MCF 10A (cell line): Measurements from ENCODE around the gene TRPM6. TPM values are rescaled to one million over a fixed set of nuclear protein-coding genes. Genes with fewer than 3 reads are reported as not detected.

Experiments used
- BruUV-seq: library from RNA; stranded (reverse); fragments of 400-500 nt; replicated peaks from 2 replicates; lab custom pipeline; 2021; lab: Mats Ljungman, UMichigan
- CTCF ChIA-PET: fragments of 300-600 bp; sonication (Branson Sonifier 250); formaldehyde crosslinking; extraction: SDS; loops from one replicate; lab custom pipeline; 2021; ENCODE audit warnings: antibody characterized with exemption, inconsistent platforms; lab: Yijun Ruan, JAX
- POLR2A ChIA-PET: fragments of 300-600, 350-650 bp; sonication (Branson Sonifier 250); formaldehyde crosslinking; extraction: SDS; loops from one replicate; lab custom pipeline; 2020; ENCODE audit warnings: antibody characterized with exemption, inconsistent platforms; lab: Yijun Ruan, JAX
- DNase-seq: peaks from one replicate; pipeline ENCODE4 v3.0.0-alpha.2; 2018; ENCODE audit not compliant: unreplicated experiment
- H3K27ac Mint-ChIP-seq: one replicate; pipeline ENCODE4 v1.8.0; 2022; ENCODE audit warnings: mild to moderate bottlenecking, low read depth, mixed read lengths; ENCODE audit not compliant: unreplicated experiment
- H3K27me3 Mint-ChIP-seq: one replicate; pipeline ENCODE4 v1.8.0; 2022; ENCODE audit warnings: mixed read lengths; ENCODE audit not compliant: insufficient read depth, unreplicated experiment
- H3K36me3 Mint-ChIP-seq: one replicate; pipeline ENCODE4 v1.8.0; 2022; ENCODE audit warnings: mild to moderate bottlenecking, moderate library complexity, mixed read lengths; ENCODE audit not compliant: insufficient read depth, unreplicated experiment
- H3K4me1 Mint-ChIP-seq: one replicate; pipeline ENCODE4 v1.8.0; 2022; ENCODE audit warnings: mixed read lengths; ENCODE audit not compliant: insufficient read depth, unreplicated experiment
- H3K4me3 Mint-ChIP-seq: one replicate; pipeline ENCODE4 v1.8.0; 2022; ENCODE audit warnings: mild to moderate bottlenecking, moderate library complexity, mixed read lengths; ENCODE audit not compliant: unreplicated experiment
- H3K9me3 Mint-ChIP-seq: one replicate; pipeline ENCODE4 v1.8.0; 2022; ENCODE audit warnings: mixed read lengths; ENCODE audit not compliant: unreplicated experiment
- CTCF ChIP-seq: fragments of 200-600 bp; IDR thresholded peaks from one replicate; pipeline ENCODE4 v1.8.0; 2022; ENCODE audit warnings: antibody characterized with exemption, mild to moderate bottlenecking; ENCODE audit not compliant: unreplicated experiment
- intact Hi-C: fragments of 100-400 bp; cut with micrococcal nuclease; formaldehyde crosslinking; loops from 2 replicates; pipeline ENCODE4 v1.14.1; 2022
- total RNA-seq: library from RNA; stranded (reverse); gene quantifications from 2 replicates; pipeline ENCODE4 v1.2.3, GENCODE V29; 2022

Gene TRPM6
- total RNA-seq, 1 experiment from 2014 or later = not detected

DNA sequence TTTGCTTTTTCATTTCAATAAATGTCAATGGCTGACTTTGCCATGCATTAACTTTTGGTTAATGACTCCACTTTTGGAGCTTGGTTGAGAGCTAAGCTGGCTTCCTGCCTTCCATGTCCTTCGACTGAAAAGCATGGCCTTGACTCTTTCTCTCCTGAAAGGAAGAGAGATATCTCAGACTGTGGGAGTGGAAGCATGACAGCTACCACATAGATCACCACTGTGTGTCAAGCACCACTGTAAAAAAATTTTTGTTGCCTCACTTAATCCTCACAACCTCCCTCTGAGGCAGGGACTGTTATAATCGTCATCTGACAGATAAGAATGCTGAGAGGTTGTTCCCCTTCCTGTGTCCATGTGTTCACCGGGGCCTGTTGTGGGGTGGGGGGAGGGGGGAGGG is 205.8 kb downstream of the TRPM6 start:
- TF ChIP-seq CTCF = no peak
- BruUV-seq = no TSS peak
- intact Hi-C loops = no loop called here
- Mint-ChIP-seq H3K4me1 (no peaks in the 10 kb centered on the region), H3K27me3 (peaks cover 39% of the 10 kb centered on the region), H3K9me3 (no peaks in the 10 kb centered on the region), H3K36me3 (no peaks in the 10 kb centered on the region), H3K27ac (no peak overlapping the region), H3K4me3 (no peak overlapping the region)
- ChIA-PET POLR2A (no interaction called here), CTCF (no interaction called here)
- DNase-seq = no peak

DNA sequence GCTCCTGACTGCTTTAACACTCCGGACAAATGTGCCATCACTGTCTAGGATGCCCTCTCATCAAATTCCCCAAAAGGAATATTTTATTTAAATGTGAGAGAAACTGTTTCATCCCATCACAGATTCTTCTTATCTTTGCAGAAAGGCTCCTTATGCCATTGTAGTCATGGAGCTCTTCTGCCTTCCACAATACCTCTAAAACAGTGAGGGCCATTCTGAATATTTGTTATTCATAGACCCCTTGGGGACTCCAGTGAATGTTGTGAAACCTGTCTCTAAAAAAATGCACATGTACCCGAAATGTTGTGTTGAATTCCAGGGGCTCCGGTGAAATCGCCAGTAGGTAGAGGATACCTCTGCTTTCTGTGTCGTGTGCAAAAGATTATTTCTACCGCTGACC is 213.6 kb downstream of the TRPM6 start:
- Mint-ChIP-seq H3K27ac (no peak overlapping the region), H3K36me3 (no peaks in the 10 kb centered on the region), H3K4me3 (no peak overlapping the region), H3K4me1 (no peaks in the 10 kb centered on the region), H3K27me3 (peaks cover 37% of the 10 kb centered on the region), H3K9me3 (no peaks in the 10 kb centered on the region)
- no TSS peak for BruUV-seq
- DNase-seq = no peak
- TF ChIP-seq CTCF = no peak
- POLR2A ChIA-PET = interaction anchor here (0.6 kb wide), 1 partner anchor 1214 kb away, joined by 4 read pairs; no protein-coding TSS in a partner anchor
- intact Hi-C loops = no loop called here
- CTCF ChIA-PET = interaction anchor here (0.6 to 0.7 kb wide), 2 partner anchors 30 to 1204 kb away, joined by 3 to 5 read pairs; no protein-coding TSS in a partner anchor

Other genes with a start within 250 kb of the TRPM6 start
- gene C9orf40, start 65.0 kb upstream of the TRPM6 start, total RNA-seq = 5.6 and 5.8 TPM in 2 replicates
- gene CARNMT1, start 140.4 kb upstream of the TRPM6 start, total RNA-seq = 12.9 and 21.5 TPM in 2 replicates
- 24.6 and 35.5 TPM in 2 replicates for gene NMRK1, start 200.2 kb upstream of the TRPM6 start, total RNA-seq
- gene OSTF1, start 200.6 kb upstream of the TRPM6 start, total RNA-seq = 18.3 and 21.1 TPM in 2 replicates